H1 (cell line): ENCODE measurements around the gene OLFML2A. TPM values are rescaled to one million over a fixed set of nuclear protein-coding genes. Genes with fewer than 3 reads are reported as not detected.

Source experiments
- CTCF ChIA-PET: fragments of 300-600 bp; sonication (Branson Sonifier 250); formaldehyde crosslinking; loops from one replicate; lab custom pipeline; 2021; ENCODE audit not compliant: partially characterized antibody; lab: Charles Lee
- POLR2A ChIA-PET: fragments of 300-600 bp; sonication (Branson Sonifier 250); formaldehyde crosslinking; loops from one replicate; lab custom pipeline; 2021; ENCODE audit warnings: inconsistent platforms; ENCODE audit not compliant: partially characterized antibody; lab: Charles Lee
- DNase-seq, 2 experiments: peaks; one replicate each; pipeline versions ENCODE4 v3.0.0 to v3.0.0-alpha.2; 2010 to 2022; ENCODE audit warnings: low spot score in 2 of 2, low read depth in 1 of 2, mixed read lengths in 1 of 2
- FAIRE-seq: peaks from 2 replicates; lab custom pipeline; 2011; peaks lifted over from hg19 to GRCh38; lab: Jason Lieb, UNC
- H2AFZ ChIP-seq: 2 replicates; pipeline ENCODE4 v1.8.1; 2012; ENCODE audit warnings: low read length, inconsistent platforms
- H2AK5ac ChIP-seq: 2 replicates; pipeline ENCODE4 v1.6.1; 2013; ENCODE audit warnings: low read depth, low read length
- H2BK120ac ChIP-seq: replicated peaks from 2 replicates; pipeline ENCODE3; 2013; ENCODE audit warnings: low read depth, low read length, inconsistent platforms
- H2BK12ac ChIP-seq: 2 replicates; pipeline ENCODE4 v1.6.1; 2013; ENCODE audit warnings: low read depth, low read length
- H2BK15ac ChIP-seq: 2 replicates; pipeline ENCODE4 v1.6.1; 2013; ENCODE audit warnings: low read length
- H2BK20ac ChIP-seq: 2 replicates; pipeline ENCODE4 v1.6.1; 2013; ENCODE audit warnings: low read length
- H2BK5ac ChIP-seq: 2 replicates; pipeline ENCODE4 v1.6.1; 2013; ENCODE audit warnings: low read depth, low read length
- H3K14ac ChIP-seq: 2 replicates; pipeline ENCODE4 v1.6.1; 2013; ENCODE audit warnings: inconsistent platforms; ENCODE audit not compliant: insufficient read length
- H3K18ac ChIP-seq: 2 replicates; pipeline ENCODE4 v1.6.1; 2013; ENCODE audit warnings: low read length; ENCODE audit errors: extremely low read depth
- H3K23ac ChIP-seq: 2 replicates; pipeline ENCODE4 v1.6.1; 2013; ENCODE audit warnings: inconsistent platforms; ENCODE audit not compliant: insufficient read length
- H3K23me2 ChIP-seq: 2 replicates; pipeline ENCODE4 v1.6.1; 2013; ENCODE audit warnings: low read depth, low read length
- H3K27ac ChIP-seq: 2 replicates; pipeline ENCODE4 v1.6.1; 2011; ENCODE audit warnings: low read depth, low read length, inconsistent platforms
- H3K27me3 ChIP-seq, 4 experiments: replicated peaks in 1 of 4; 1 replicate in 1 of 4; 2 replicates in 3 of 4; pipeline versions ENCODE4 v1.6.1 to v1.8.1; 2011 to 2013; ENCODE audit warnings: low read length in 3 of 4, mild to moderate bottlenecking in 3 of 4, inconsistent platforms in 2 of 4, mixed read lengths in 2 of 4, moderate library complexity in 1 of 4; ENCODE audit not compliant: control insufficient read depth in 3 of 4, insufficient read depth in 3 of 4; ENCODE audit errors: extremely low read depth in 1 of 4
- H3K36me3 ChIP-seq, 4 experiments: 2 replicates each; pipeline versions ENCODE4 v1.6.1 to v1.8.1; 2011 to 2013; ENCODE audit warnings: mild to moderate bottlenecking in 4 of 4, low read length in 3 of 4, moderate library complexity in 2 of 4, control low read depth in 1 of 4, inconsistent platforms in 1 of 4; ENCODE audit not compliant: insufficient read depth in 4 of 4, control insufficient read depth in 2 of 4
- H3K4ac ChIP-seq: replicated peaks from 2 replicates; pipeline ENCODE3; 2013; ENCODE audit warnings: low read length, low read depth, mixed read lengths, inconsistent platforms; ENCODE audit not compliant: insufficient read length
- H3K4me1 ChIP-seq, 4 experiments: replicated peaks in 1 of 4; 1 replicate in 1 of 4; 2 replicates in 3 of 4; pipeline versions ENCODE4 v1.6.1 to v1.8.1; 2011 to 2013; ENCODE audit warnings: low read length in 3 of 4, inconsistent platforms in 2 of 4, mixed read lengths in 1 of 4; ENCODE audit not compliant: insufficient read depth in 4 of 4, control insufficient read depth in 3 of 4
- H3K4me2 ChIP-seq, 2 experiments: 2 replicates each; pipeline versions ENCODE4 v1.6.1 to v1.8.1; 2011 to 2013; ENCODE audit warnings: low read depth in 2 of 2, low read length in 2 of 2, control low read depth in 1 of 2, inconsistent platforms in 1 of 2, mild to moderate bottlenecking in 1 of 2; ENCODE audit not compliant: insufficient read depth in 1 of 2
- H3K4me3 ChIP-seq, 4 experiments: fragments of 200-600, 300-600 bp in 1 of 4; sonication (generic), shearing (Covaris generic), sonication (Bioruptor Twin) in 1 of 4; 2 replicates each; pipeline versions ENCODE4 v1.5.1 to v1.8.1; 2011 to 2016; ENCODE audit warnings: low read length in 4 of 4, low read depth in 3 of 4, control low read depth in 2 of 4, inconsistent platforms in 2 of 4, mild to moderate bottlenecking in 2 of 4, mixed read lengths in 1 of 4, moderate library complexity in 1 of 4; ENCODE audit not compliant: insufficient read depth in 2 of 4; ENCODE audit errors: extremely low read depth in 1 of 4
- H3K56ac ChIP-seq: replicated peaks from 2 replicates; pipeline ENCODE3; 2013; ENCODE audit warnings: low read depth, mild to moderate bottlenecking, mixed read lengths, low read length, inconsistent platforms; ENCODE audit not compliant: insufficient read length
- H3K79me1 ChIP-seq: 2 replicates; pipeline ENCODE4 v1.6.1; 2013; ENCODE audit warnings: low read depth, low read length, control low read depth
- H3K79me2 ChIP-seq, 2 experiments: 2 replicates each; pipeline versions ENCODE4 v1.6.1 to v1.8.1; 2012 to 2013; ENCODE audit warnings: low read length in 2 of 2, mild to moderate bottlenecking in 2 of 2, inconsistent platforms in 1 of 2; ENCODE audit not compliant: insufficient read depth in 2 of 2, control insufficient read depth in 1 of 2
- H3K9ac ChIP-seq, 4 experiments: replicated peaks in 1 of 4; 1 replicate in 1 of 4; 2 replicates in 3 of 4; pipeline versions ENCODE4 v1.6.1 to v1.8.1; 2011 to 2013; ENCODE audit warnings: low read depth in 3 of 4, low read length in 3 of 4, control low read depth in 2 of 4, mild to moderate bottlenecking in 2 of 4, moderate library complexity in 2 of 4, inconsistent platforms in 1 of 4; ENCODE audit errors: extremely low read depth in 1 of 4
- H3K9me3 ChIP-seq, 2 experiments: 2 replicates each; pipeline versions ENCODE4 v1.6.1 to v1.8.1; 2012 to 2013; ENCODE audit warnings: mild to moderate bottlenecking in 2 of 2, moderate library complexity in 2 of 2, control low read depth in 1 of 2, inconsistent platforms in 1 of 2, low read depth in 1 of 2, low read length in 1 of 2, mixed read lengths in 1 of 2; ENCODE audit not compliant: insufficient read depth in 2 of 2
- H4K20me1 ChIP-seq, 2 experiments: replicated peaks in 1 of 2; 2 replicates each; pipeline versions ENCODE3 to v1.8.1; 2011 to 2013; ENCODE audit warnings: inconsistent platforms in 2 of 2, low read length in 2 of 2, mild to moderate bottlenecking in 1 of 2; ENCODE audit not compliant: insufficient read depth in 2 of 2, control insufficient read depth in 1 of 2
- H4K5ac ChIP-seq: 2 replicates; pipeline ENCODE4 v1.6.1; 2013; ENCODE audit warnings: low read length, low read depth, mixed read lengths, inconsistent platforms; ENCODE audit not compliant: insufficient read length
- H4K8ac ChIP-seq: 2 replicates; pipeline ENCODE4 v1.8.0; 2013; ENCODE audit warnings: mild to moderate bottlenecking, moderate library complexity, low read length, inconsistent platforms; ENCODE audit not compliant: insufficient read depth; ENCODE audit errors: extremely low read depth
- H4K91ac ChIP-seq: replicated peaks from 2 replicates; pipeline ENCODE3; 2013; ENCODE audit warnings: low read length, mixed read lengths, inconsistent platforms; ENCODE audit not compliant: insufficient read length
- GABPA ChIP-seq: IDR thresholded peaks from 2 replicates; pipeline ENCODE4 v1.6.1; 2011; ENCODE audit warnings: mild to moderate bottlenecking, low read length, moderate library complexity, borderline replicate concordance; ENCODE audit not compliant: insufficient read depth
- RAD21 ChIP-seq, 2 experiments: IDR thresholded peaks in 1 of 2; conservative IDR thresholded peaks in 1 of 2; 2 replicates each; pipeline ENCODE4 v1.6.1; 2011; ENCODE audit warnings: low read depth in 2 of 2, low read length in 2 of 2, improper control_type of control experiment in 1 of 2, inconsistent platforms in 1 of 2, mild to moderate bottlenecking in 1 of 2, moderate library complexity in 1 of 2
- polyA plus RNA-seq, 7 experiments: library from polyadenylated mRNA; depleted of rRNA in 3 of 7; stranded (reverse) in 5 of 7; unstranded in 2 of 7; fragments of >200 nt in 5 of 7; fragments of 200-250 nt in 2 of 7; gene quantifications; 1 replicate in 5 of 7; 2 replicates in 1 of 7; 4 replicates in 1 of 7; pipeline versions ENCODE4 v1.2.1 to v1.2.3, GENCODE V29; 2011 to 2013; ENCODE audit warnings: missing spikeins in 2 of 7, mixed read lengths in 2 of 7
- total RNA-seq: library from RNA; stranded (reverse); fragmentation: NEBNext Ultra II Directional; extraction: Animal tissue kit (Norgen Biotek cat#: 25700); gene quantifications from 2 replicates; pipeline ENCODE4 v1.2.1, GENCODE V29; 2021

The OLFML2A gene
- total and polyA plus RNA-seq, 2 of the 8 experiments (the other 6 are each of a cell fraction or from before 2014, with no cell fraction given), result 7.8 to 11.5 TPM

DNA sequence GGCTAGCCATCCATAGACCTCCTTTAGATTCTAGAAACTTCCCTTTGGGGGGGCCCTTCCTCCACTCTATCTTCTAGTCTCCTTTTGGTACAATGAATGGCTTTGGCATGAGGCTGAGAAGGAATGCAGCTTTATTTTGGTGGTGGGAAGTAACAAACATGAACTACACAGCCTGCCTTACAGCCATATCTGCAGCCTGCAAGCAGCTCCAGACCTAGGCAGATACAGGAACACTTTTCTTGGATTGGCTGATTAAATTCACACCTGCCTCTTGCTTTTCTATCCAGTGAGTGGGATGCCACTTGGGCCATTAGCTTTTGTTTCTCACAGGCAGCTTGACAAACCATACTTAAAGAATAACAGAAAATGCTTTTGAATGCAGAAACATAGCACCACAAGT lies 34.0 kb upstream of the OLFML2A start:
- ChIA-PET CTCF (interaction anchor here (0.6 to 3.6 kb wide), 17 partner anchors 10 to 237 kb away, joined by 3 to 24 read pairs (median 4); partner anchors contain the start of gene WDR38), POLR2A (interaction anchor here (1.1 to 2.1 kb wide), 5 partner anchors 8 to 26 kb away, joined by 4 to 8 read pairs (median 5); no protein-coding TSS in a partner anchor)
- H2BK5ac ChIP-seq, result no peak overlapping the region
- no peak overlapping the region for H3K23ac ChIP-seq
- peaks cover 8% of the 10 kb centered on the region for H3K79me1 ChIP-seq
- no peak overlapping the region for H2BK120ac ChIP-seq
- no peaks in the 10 kb centered on the region for H3K36me3 ChIP-seq
- H3K27ac ChIP-seq, result no peak overlapping the region
- no peak overlapping the region for H3K56ac ChIP-seq
- no peak overlapping the region for H4K8ac ChIP-seq
- peaks cover 0 to 5% (median 0%) of the 10 kb centered on the region in 4 experiments; a peak in 2 of 7 replicates for H3K4me1 ChIP-seq
- no peak overlapping the region for H3K9ac ChIP-seq
- H2BK15ac ChIP-seq, result no peak overlapping the region
- peaks cover 1 to 7% of the 10 kb centered on the region in 2 experiments for H4K20me1 ChIP-seq
- H2BK12ac ChIP-seq, result no peak overlapping the region
- H3K14ac ChIP-seq, result no peak overlapping the region
- H2AK5ac ChIP-seq, result no peak overlapping the region
- H4K91ac ChIP-seq, result no peak overlapping the region
- no peak overlapping the region for H3K4me2 ChIP-seq
- H3K27me3 ChIP-seq, result no peaks in the 10 kb centered on the region
- H3K18ac ChIP-seq, result no peak overlapping the region
- TF ChIP-seq RAD21 (IDR thresholded peaks at IDR 0.05 in 1 of 2, conservative IDR thresholded peaks at IDR 0.05 in 1 of 2; ENCODE audit: low read depth in 2 of 2, low read length in 2 of 2) (no peak), GABPA (no peak)
- FAIRE-seq, result no peak
- no peak overlapping the region for H2BK20ac ChIP-seq
- no peak overlapping the region for H2AFZ ChIP-seq
- H4K5ac ChIP-seq, result no peak overlapping the region
- no peaks in the 10 kb centered on the region for H3K9me3 ChIP-seq
- no peak for DNase-seq
- no peaks in the 10 kb centered on the region for H3K23me2 ChIP-seq
- peaks cover 0 to 86% of the 10 kb centered on the region in 2 experiments; a peak in 3 of 4 replicates for H3K79me2 ChIP-seq
- no peak overlapping the region for H3K4ac ChIP-seq
- no peak overlapping the region for H3K4me3 ChIP-seq
